Ovary (tissue), 9 donors: ENCODE results near the gene ZRANB1. TPM values are rescaled to one million over a fixed set of nuclear protein-coding genes. Genes with fewer than 3 reads are reported as not detected.

Experiments
- DNase-seq, 5 donors: peaks; one replicate each; pipeline ENCODE4 v3.0.0-alpha.2; 2019 to 2020
- H3K27ac ChIP-seq, 2 donors: fragments of 200-600 bp; one replicate each; pipeline versions ENCODE4 v1.5.1 to v1.8.0; 2019 to 2022
- H3K27me3 ChIP-seq: fragments of 200-600 bp; one replicate; pipeline ENCODE4 v1.8.0; 2022
- H3K36me3 ChIP-seq: fragments of 200-600 bp; sonication (generic); one replicate; pipeline ENCODE4 v1.5.1; 2019
- H3K4me1 ChIP-seq: one replicate; pipeline ENCODE4 v1.8.1; 2013; ENCODE audit warnings: mild to moderate bottlenecking, moderate library complexity; ENCODE audit not compliant: insufficient read depth
- H3K4me3 ChIP-seq: fragments of 200-600 bp; sonication (generic); one replicate; pipeline ENCODE4 v1.5.1; 2017
- H3K9me3 ChIP-seq, 2 donors: fragments of 200-600 bp in 1 of 2; sonication (generic) in 1 of 2; one replicate each; pipeline versions ENCODE4 v1.5.1 to v1.8.1; 2013 to 2019; ENCODE audit warnings: mild to moderate bottlenecking in 1 of 2, moderate library complexity in 1 of 2
- CTCF ChIP-seq, 3 donors: fragments of 450-650 bp in 2 of 3; fragments of 200-600 bp in 1 of 3; IDR thresholded peaks; one replicate each; pipeline versions ENCODE4 v1.5.1 to v1.8.0; 2016 to 2022; ENCODE audit warnings: antibody characterized with exemption in 3 of 3, mild to moderate bottlenecking in 1 of 3
- EP300 ChIP-seq: sonication (generic); formaldehyde crosslinking; IDR thresholded peaks from one replicate; pipeline ENCODE4 v1.6.1; 2017; ENCODE audit warnings: antibody characterized with exemption
- POLR2A ChIP-seq: fragments of 450-650 bp; IDR thresholded peaks from one replicate; pipeline ENCODE4 v1.6.1; 2017; ENCODE audit warnings: antibody characterized with exemption, mild to moderate bottlenecking, moderate library complexity
- WGBS, 3 donors: extraction: QIAGEN DNeasy Blood & Tissue Kit in 1 of 3; methylation state at CpG; one replicate each; pipeline versions ENCODE4 v1.1.5 to v1.1.7; 2013 to 2017; 5-methylcytosine and 5-hydroxymethylcytosine counted together
- intact Hi-C, 4 donors: fragments of 100-400 bp; cut with DNase I; formaldehyde crosslinking; loops; one replicate each; pipeline versions ENCODE4 v1.11.0 to v1.15.1; 2022 to 2023
- polyA plus RNA-seq, 2 donors: library from polyadenylated mRNA; stranded (reverse); fragments of 200-250 nt in 1 of 2; fragments of 350-450 nt in 1 of 2; fragmentation: Illumina TruSeq in 1 of 2; extraction: RNeasy Lipid Tissue Mini Kit (QIAGEN cat#74804) in 1 of 2; gene quantifications; one replicate each; pipeline ENCODE4 v1.2.3, GENCODE V29; 2013 to 2014
- total RNA-seq, 7 donors: library from RNA; depleted of rRNA in 2 of 7; stranded (reverse); fragments of >200 nt in 2 of 7; fragmentation: NEBNext Ultra II Directional in 3 of 7; extraction: Animal tissue kit (Norgen Biotek cat#: 25700) in 3 of 7; gene quantifications; one replicate each; pipeline versions ENCODE4 v1.1.0 to v1.2.4, GENCODE V29; 2016 to 2023
- donor health status: DM: no; HTN: no; CAD: no; lungs with moderate emphysema.
- donor health status: DM: no; HTN: no; CAD: no.
- donor health status: Bipolar disorder and iron deficiency.
- donor health status: DM: yes; HTN: yes; CAD: no.
- donor health status: DM: no; HTN: no; CAD: no.
- donor health status: DM: yes; HTN: yes; CAD: no.

The ZRANB1 gene
- total and polyA plus RNA-seq, 9 donors = 18.9 to 39.6 (median 27.5) TPM

GRCh38 chr10:125014086-125014830 is 72.3 kb downstream of the ZRANB1 start:
- peaks cover 47% of the 10 kb centered on the region for H3K4me1 ChIP-seq

GRCh38 chr10:125014836-125015355 is 73.0 kb downstream of the ZRANB1 start:
- H3K27ac ChIP-seq = peak overlapping the region; percentile 64 to 68
- peaks cover 42% of the 10 kb centered on the region for H3K4me1 ChIP-seq
- no peaks in the 10 kb centered on the region for H3K36me3 ChIP-seq
- intact Hi-C loops = no loop called here
- H3K27me3 ChIP-seq = no peaks in the 10 kb centered on the region
- no peak for DNase-seq
- TF ChIP-seq EP300 = no peak
- TF ChIP-seq CTCF (IDR thresholded peaks at IDR 0.05) = no peak
- TF ChIP-seq POLR2A = no peak
- H3K9me3 ChIP-seq = no peaks in the 10 kb centered on the region
- 85 to 92% (median 90%) methylated on average over 19 of the region's 19 CpGs for WGBS, 3 donors
- no peak overlapping the region for H3K4me3 ChIP-seq

More at GRCh38 chr10:125014086-125014830, 72.3 kb downstream of the ZRANB1 start:
- 69 to 83% (median 82%) methylated on average over 16 to 20 of the region's 20 CpGs for WGBS, 3 donors
- no peak overlapping the region for H3K4me3 ChIP-seq
- H3K36me3 ChIP-seq = no peaks in the 10 kb centered on the region
- no peak for DNase-seq
- no peak for TF ChIP-seq POLR2A
- no peak for TF ChIP-seq EP300
- no peak for TF ChIP-seq CTCF (IDR thresholded peaks at IDR 0.05)
- H3K27ac ChIP-seq = no peak overlapping the region
- intact Hi-C loops = no loop called here
- H3K27me3 ChIP-seq = no peaks in the 10 kb centered on the region
- no peaks in the 10 kb centered on the region for H3K9me3 ChIP-seq

DNA sequence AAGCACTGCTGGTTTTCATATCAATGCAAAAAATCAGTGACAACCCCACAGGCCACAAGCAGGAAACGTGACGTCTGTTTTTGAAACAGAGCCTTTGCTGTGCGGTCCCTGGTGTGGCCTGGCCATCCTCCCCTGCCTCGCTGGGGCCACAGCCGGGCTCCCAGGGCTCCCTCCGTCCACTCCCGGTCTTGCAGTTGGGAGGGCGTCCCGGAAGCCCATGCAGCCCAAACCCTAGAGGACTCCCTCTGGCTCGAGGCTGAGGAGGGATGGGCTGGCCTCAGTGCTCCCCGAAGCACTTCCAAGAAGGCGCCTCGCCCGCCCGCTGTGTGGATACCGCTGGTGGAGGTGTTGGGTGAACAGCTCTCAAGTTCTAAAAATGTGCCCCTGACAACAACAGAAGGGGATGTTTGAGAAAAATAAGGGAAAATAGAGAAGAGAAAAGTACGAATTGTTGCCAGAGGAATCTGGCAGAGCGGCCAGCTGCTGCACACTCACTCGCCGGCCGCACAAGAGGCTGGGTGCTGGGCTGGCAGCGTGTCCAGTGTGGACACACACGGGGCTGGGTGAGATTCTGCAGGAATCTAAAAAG is 73.5 kb downstream of the ZRANB1 start:
- TF ChIP-seq EP300 (no peak), POLR2A (no peak), CTCF (IDR thresholded peaks at IDR 0.05) (no peak)
- H3K36me3 ChIP-seq = no peaks in the 10 kb centered on the region
- 23 to 32% (median 24%) methylated on average over 23 of the region's 23 CpGs for WGBS, 3 donors
- H3K9me3 ChIP-seq = no peaks in the 10 kb centered on the region
- intact Hi-C loops = no loop called here
- H3K4me1 ChIP-seq = peaks cover 44% of the 10 kb centered on the region
- H3K27ac ChIP-seq = peak overlapping the region; percentile 64 to 68
- H3K27me3 ChIP-seq = no peaks in the 10 kb centered on the region
- H3K4me3 ChIP-seq = no peak overlapping the region
- peak in 1 of 5 donors; percentile 73 for DNase-seq

GRCh38 chr10:125016123-125016522 is 74.2 kb downstream of the ZRANB1 start:
- intact Hi-C loops = no loop called here
- Histone ChIP-seq H3K4me3 (no peak overlapping the region), H3K36me3 (no peaks in the 10 kb centered on the region), H3K27me3 (no peaks in the 10 kb centered on the region), H3K9me3 (no peaks in the 10 kb centered on the region), H3K4me1 (peaks cover 45% of the 10 kb centered on the region), H3K27ac (peak overlapping the region; percentile 64 to 68)
- 44 to 54% (median 50%) methylated on average over 10 of the region's 10 CpGs for WGBS, 3 donors
- no peak for TF ChIP-seq POLR2A
- no peak for TF ChIP-seq CTCF (IDR thresholded peaks at IDR 0.05)
- TF ChIP-seq EP300 = no peak
- peak in 2 of 5 donors; percentile 49 to 60 for DNase-seq
